NOMO-1 treated with dmso at 0.1 percent for 144 hours (cell line): Measurements from ENCODE around the gene OIP5.
"Not testable (repeated sequence)": the region's sequence is repeated elsewhere in the genome, so short reads cannot be mapped to it uniquely, and the experiment has no call there.

Experiments used
- DNase-seq: peaks from one replicate; lab custom pipeline; 2025; ENCODE audit not compliant: unreplicated experiment; lab: John Stamatoyannopoulos, UW

OIP5 gene

GRCh38 chr15:41332194-41333025 lies at the start of gene OIP5, which contains the start of gene NUSAP1:
TSS of gene OIP5 (minus strand) at chr15:41332591. CDS start at chr15:41332561, 30 bp downstream.
TSS of gene NUSAP1 (plus strand) at chr15:41332881. CDS start at chr15:41332958, 77 bp downstream.
- peak; percentile 99 for DNase-seq

GRCh38 chr15:41377978-41378377 lies 45.6 kb upstream of the OIP5 start:
- DNase-seq, result no peak

- no peak for DNase-seq
Measured at GRCh38 chr15:41367418-41367817, 35.0 kb upstream of the OIP5 start.

- no peak for DNase-seq
Measured at GRCh38 chr15:41354371-41354770, 22.0 kb upstream of the OIP5 start.

- no peak for DNase-seq
Measured at GRCh38 chr15:41350057-41350717, 17.8 kb upstream of the OIP5 start.

- DNase-seq, result no peak
Measured at GRCh38 chr15:41347236-41347635, 14.8 kb upstream of the OIP5 start.

GRCh38 chr15:41341519-41341918 lies 9.1 kb upstream of the OIP5 start:
- no peak for DNase-seq

GRCh38 chr15:41340189-41340695 lies 7.9 kb upstream of the OIP5 start:
- DNase-seq, result no peak

- DNase-seq, result no peak
Measured at GRCh38 chr15:41337631-41338522, 5.5 kb upstream of the OIP5 start.

- DNase-seq, result no peak
Measured at GRCh38 chr15:41337047-41337446, 4.7 kb upstream of the OIP5 start.

GRCh38 chr15:41336549-41336948 lies 4.2 kb upstream of the OIP5 start:
- no peak for DNase-seq

- no peak for DNase-seq
Measured at GRCh38 chr15:41334293-41335120, 2.1 kb upstream of the OIP5 start.

- peak; percentile 42 for DNase-seq
Measured at GRCh38 chr15:41333026-41333562, 703 bp upstream of the OIP5 start.

GRCh38 chr15:41331833-41332193 lies 578 bp downstream of the OIP5 start:
- no peak for DNase-seq

- no peak for DNase-seq
Measured at GRCh38 chr15:41331281-41331680, 1.1 kb downstream of the OIP5 start.

GRCh38 chr15:41323611-41324010 lies 8.8 kb downstream of the OIP5 start:
- no peak for DNase-seq

GRCh38 chr15:41320805-41321330 lies 11.5 kb downstream of the OIP5 start:
- not testable (repeated sequence) for DNase-seq

GRCh38 chr15:41309226-41309905 lies 23.0 kb downstream of the OIP5 start:
- DNase-seq, result no peak

- DNase-seq, result no peak
Measured at GRCh38 chr15:41307679-41308078, 24.7 kb downstream of the OIP5 start.
